GM12878 (cell line): ENCODE measurements around the gene DKK3. TPM values are rescaled to one million over a fixed set of nuclear protein-coding genes. Genes with fewer than 3 reads are reported as not detected.

Source experiments
- ATF7 ChIP-seq: fragments of 450-650 bp; IDR thresholded peaks from 2 replicates; pipeline ENCODE4 v1.6.1; 2016; ENCODE audit warnings: low read depth, mild to moderate bottlenecking
- EP300 ChIP-seq, 2 experiments: fragments of 150-350 bp in 1 of 2; IDR thresholded peaks; 2 replicates each; pipeline ENCODE4 v1.6.1; 2011 to 2012; ENCODE audit warnings: low read depth in 2 of 2, low read length in 2 of 2, borderline replicate concordance in 1 of 2, improper control_type of control experiment in 1 of 2, inconsistent platforms in 1 of 2; ENCODE audit not compliant: control insufficient read depth in 1 of 2
- SIX5 ChIP-seq: IDR thresholded peaks from 2 replicates; pipeline ENCODE4 v1.6.1; 2011; ENCODE audit warnings: mild to moderate bottlenecking, low read depth, low read length, moderate library complexity; ENCODE audit not compliant: severe bottlenecking
- SREBF2 ChIP-seq: IDR thresholded peaks from 2 replicates; pipeline ENCODE4 v1.6.1; 2012; ENCODE audit warnings: mild to moderate bottlenecking, low read length
- polyA plus RNA-seq, 11 experiments: library from polyadenylated mRNA; depleted of rRNA in 4 of 11; unstranded in 6 of 11; stranded (reverse) in 5 of 11; fragments of >200 nt; fragmentation: Nextera tagmentation in 4 of 11; fragmentation: Illumina TruSeq in 1 of 11; extraction: Ambion mirVana in 4 of 11; extraction: Trizol in 1 of 11; gene quantifications; 1 replicate in 1 of 11; 2 replicates in 10 of 11; pipeline versions ENCODE4 v1.2.1 to v1.2.3, GENCODE V29; 2011 to 2016; ENCODE audit warnings: inconsistent platforms in 2 of 11, missing spikeins in 2 of 11, low read depth in 1 of 11
- total RNA-seq, 4 experiments: library from RNA; depleted of rRNA in 3 of 4; stranded (reverse); fragments of >200 nt in 3 of 4; fragmentation: Illumina TruSeq in 1 of 4; extraction: Trizol in 1 of 4; gene quantifications; 2 replicates each; pipeline versions ENCODE4 v1.2.1 to v1.2.3, GENCODE V29; 2013 to 2021
- TF ChIP-seq, protein P1 (sequence below): IDR thresholded peaks from 2 replicates; pipeline ENCODE4 v1.6.1; 2012; ENCODE audit warnings: low read depth, low read length, improper control_type of control experiment

The DKK3 gene
- total and polyA plus RNA-seq, 10 of the 15 experiments (the other 5 are each of a cell fraction or from before 2014, with no cell fraction given) = 0.07 to 0.16 (median 0.15) TPM; not detected in 7

DNA sequence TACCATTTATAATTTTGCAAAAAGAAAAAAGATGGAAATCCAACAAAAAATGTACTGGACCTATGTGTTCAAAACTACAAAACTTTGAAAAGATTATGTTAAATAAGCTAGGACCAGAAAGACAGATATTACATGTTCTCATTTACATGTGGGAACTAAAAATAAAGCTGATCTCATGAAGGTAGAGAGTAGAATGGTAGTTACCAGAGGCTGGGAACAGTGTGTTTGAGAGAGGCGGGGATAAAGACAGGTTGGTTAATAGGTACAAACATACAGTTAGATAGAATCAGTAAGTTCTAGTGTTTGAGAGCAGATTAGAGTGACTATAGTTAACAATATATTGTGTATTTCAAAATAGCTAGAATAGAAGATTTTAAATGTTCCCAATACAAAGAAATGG lies 95.0 kb downstream of the DKK3 start (continued):
- TF ChIP-seq, protein P1, sequence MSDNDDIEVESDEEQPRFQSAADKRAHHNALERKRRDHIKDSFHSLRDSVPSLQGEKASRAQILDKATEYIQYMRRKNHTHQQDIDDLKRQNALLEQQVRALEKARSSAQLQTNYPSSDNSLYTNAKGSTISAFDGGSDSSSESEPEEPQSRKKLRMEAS = no peak
- no peak for TF ChIP-seq ATF7
- TF ChIP-seq EP300 (IDR thresholded peaks at IDR 0.05; ENCODE audit: borderline replicate concordance in 1 of 2, control insufficient read depth in 1 of 2, low read depth in 2 of 2, low read length in 2 of 2) = no peak
- no peak for TF ChIP-seq SREBF2
- TF ChIP-seq SIX5 = no peak

Other genes starting within 250 kb of the DKK3 start
- 50.0 and 54.0 TPM in 2 replicates for gene USP47, start 166.7 kb downstream of the DKK3 start, total RNA-seq (2014; rRNA removed)
- gene USP47, start 166.7 kb downstream of the DKK3 start, total RNA-seq (2014; rRNA removed; fragmentation: Illumina TruSeq; extraction: Trizol) = 54.0 and 54.2 TPM in 2 replicates
- 28.7 and 33.9 TPM in 2 replicates for gene USP47, start 166.7 kb downstream of the DKK3 start, total RNA-seq (2021)
- 25.7 and 42.5 TPM in 2 replicates for gene USP47, start 166.7 kb downstream of the DKK3 start, polyA plus RNA-seq (2011; rRNA removed)
- gene USP47, start 166.7 kb downstream of the DKK3 start, polyA plus RNA-seq (2014; fragmentation: Illumina TruSeq; extraction: Trizol) = 34.4 and 53.3 TPM in 2 replicates
- gene USP47, start 166.7 kb downstream of the DKK3 start, polyA plus RNA-seq (2014; fragmentation: Nextera tagmentation; extraction: Ambion mirVana) = 10 to 100 TPM; 13.9 to 14.8 TPM
- 23.1 and 27.2 TPM in 2 replicates for gene USP47, start 166.7 kb downstream of the DKK3 start, polyA plus RNA-seq (2014; rRNA removed)
- 10 to 100 TPM; 36.2 to 38.8 TPM for gene USP47, start 166.7 kb downstream of the DKK3 start, polyA plus RNA-seq (2016; fragmentation: Nextera tagmentation; extraction: Ambion mirVana)
- gene MICAL2, start 102.0 kb upstream of the DKK3 start, total RNA-seq (2014; rRNA removed) = 2.2 and 3.4 TPM in 2 replicates
- gene MICAL2, start 102.0 kb upstream of the DKK3 start, total RNA-seq (2014; rRNA removed; fragmentation: Illumina TruSeq; extraction: Trizol) = 2.9 and 3.6 TPM in 2 replicates
- 4.9 and 5.6 TPM in 2 replicates for gene MICAL2, start 102.0 kb upstream of the DKK3 start, total RNA-seq (2021)
- 1.3 and 1.8 TPM in 2 replicates for gene MICAL2, start 102.0 kb upstream of the DKK3 start, polyA plus RNA-seq (2011; rRNA removed)
- gene MICAL2, start 102.0 kb upstream of the DKK3 start, polyA plus RNA-seq (2014; fragmentation: Illumina TruSeq; extraction: Trizol) = 1.5 and 2.6 TPM in 2 replicates
- gene MICAL2, start 102.0 kb upstream of the DKK3 start, polyA plus RNA-seq (2014; fragmentation: Nextera tagmentation; extraction: Ambion mirVana) = 1 to 10 TPM in 1 of 2 experiments, under 1 TPM in 1; 0.90 to 1.5 TPM
- 2.0 and 2.5 TPM in 2 replicates for gene MICAL2, start 102.0 kb upstream of the DKK3 start, polyA plus RNA-seq (2014; rRNA removed)
- gene MICAL2, start 102.0 kb upstream of the DKK3 start, polyA plus RNA-seq (2016; fragmentation: Nextera tagmentation; extraction: Ambion mirVana) = 1 to 10 TPM; 1.7 to 2.9 TPM